NK-92 treated with Interleukin-12 subunit alpha and Interleukin-12 subunit beta, amount 100 ng/mL, for 24 hours (cell line): ENCODE results near the gene TRIP13.
"Not testable (repeated sequence)": the region's sequence is repeated elsewhere in the genome, so short reads cannot be mapped to it uniquely, and the experiment has no call there.

Source experiments
- DNase-seq: peaks from one replicate; lab custom pipeline; 2025; lab: John Stamatoyannopoulos, UW

Gene TRIP13

GRCh38 chr5:921456-922435 lies 29.1 kb downstream of the TRIP13 start:
- DNase-seq: no peak

- no peak for DNase-seq
Observed at GRCh38 chr5:922436-923280, 30.0 kb downstream of the TRIP13 start.

- DNase-seq: peak; percentile 3
Observed at GRCh38 chr5:923281-923873, 30.7 kb downstream of the TRIP13 start.

GRCh38 chr5:926417-927171 lies 33.9 kb downstream of the TRIP13 start:
- DNase-seq: no peak

GRCh38 chr5:927172-928015 lies 34.7 kb downstream of the TRIP13 start:
- DNase-seq: no peak

- DNase-seq: not testable (repeated sequence)
Observed at GRCh38 chr5:929182-929581, 36.5 kb downstream of the TRIP13 start.

- DNase-seq: no peak
Observed at GRCh38 chr5:929596-929995, 36.9 kb downstream of the TRIP13 start.

- DNase-seq: no peak
Observed at GRCh38 chr5:930866-931265, 38.2 kb downstream of the TRIP13 start.

- DNase-seq: no peak
Observed at GRCh38 chr5:931570-932145, 39.0 kb downstream of the TRIP13 start.

GRCh38 chr5:932151-932627 lies 39.5 kb downstream of the TRIP13 start:
- DNase-seq: no peak

- no peak for DNase-seq
Observed at GRCh38 chr5:932628-933250, 40.1 kb downstream of the TRIP13 start.

GRCh38 chr5:933251-933861 lies 40.7 kb downstream of the TRIP13 start:
- DNase-seq: no peak

GRCh38 chr5:933951-934350 lies 41.3 kb downstream of the TRIP13 start:
- DNase-seq: not testable (repeated sequence)

- DNase-seq: not testable (repeated sequence)
Observed at GRCh38 chr5:934381-934967, 41.8 kb downstream of the TRIP13 start.

- no peak for DNase-seq
Observed at GRCh38 chr5:935510-936084, 42.9 kb downstream of the TRIP13 start.

GRCh38 chr5:936149-937144 lies 43.8 kb downstream of the TRIP13 start:
- DNase-seq: no peak
